Neural cell (in vitro differentiated cells): ENCODE data around the gene SIX5. TPM values are rescaled to one million over a fixed set of nuclear protein-coding genes. Genes with fewer than 3 reads are reported as not detected.

ENCODE experiments used
- H2AFZ ChIP-seq: fragments of 200-600, 300-800 bp; sonication (generic), shearing (Covaris generic); 2 replicates; pipeline ENCODE4 v1.6.0; 2014; ENCODE audit warnings: low read depth, mild to moderate bottlenecking, antibody characterized with exemption, low read length, moderate library complexity
- H3F3A ChIP-seq: fragments of 200-600 bp; shearing (Covaris generic); 2 replicates; pipeline ENCODE4 v1.6.1; 2016; ENCODE audit warnings: mild to moderate bottlenecking, moderate library complexity, mixed read lengths, antibody characterized with exemption, low read length; ENCODE audit not compliant: insufficient read depth, poor library complexity, severe bottlenecking
- H3K27ac ChIP-seq: fragments of 200-600, 300-800 bp; sonication (generic), shearing (Covaris generic); 2 replicates; pipeline ENCODE4 v1.5.1; 2014; ENCODE audit warnings: mild to moderate bottlenecking, low read length, moderate library complexity
- H3K27me3 ChIP-seq: fragments of 300-800, 200-600 bp; sonication (generic), shearing (Covaris generic); 2 replicates; pipeline ENCODE4 v1.6.0; 2014; ENCODE audit warnings: mild to moderate bottlenecking, low read depth, low read length, moderate library complexity; ENCODE audit not compliant: insufficient read depth
- H3K36me3 ChIP-seq: fragments of 300-800, 200-600 bp; sonication (generic), shearing (Covaris generic); 2 replicates; pipeline ENCODE4 v1.5.1; 2014; ENCODE audit warnings: mild to moderate bottlenecking, antibody characterized with exemption, low read length, moderate library complexity; ENCODE audit not compliant: insufficient read depth
- H3K4me2 ChIP-seq: fragments of 300-800, 200-600 bp; sonication (generic), shearing (Covaris generic); 2 replicates; pipeline ENCODE4 v1.6.0; 2014; ENCODE audit warnings: mild to moderate bottlenecking, low read length
- H3K4me3 ChIP-seq: fragments of 300-800, 200-600 bp; sonication (generic), shearing (Covaris generic); 2 replicates; pipeline ENCODE4 v1.5.1; 2014; ENCODE audit warnings: mild to moderate bottlenecking, low read length, moderate library complexity
- H3K79me2 ChIP-seq: fragments of 200-600 bp; shearing (Covaris generic); replicated peaks from 2 replicates; pipeline ENCODE4 v1.6.0; 2014; ENCODE audit warnings: mild to moderate bottlenecking, low read length, moderate library complexity; ENCODE audit not compliant: insufficient read depth
- H3K9ac ChIP-seq: fragments of 300-800, 200-600 bp; sonication (generic), shearing (Covaris generic); 2 replicates; pipeline ENCODE4 v1.6.1; 2016; ENCODE audit warnings: mild to moderate bottlenecking, low read length, mixed read lengths
- H3K9me2 ChIP-seq: fragments of 200-600 bp; shearing (Covaris generic); 2 replicates; pipeline ENCODE4 v1.6.1; 2016; ENCODE audit warnings: mild to moderate bottlenecking, low read length, mixed read lengths; ENCODE audit not compliant: insufficient read depth
- H3K9me3 ChIP-seq: fragments of 200-600, 300-800 bp; sonication (generic), shearing (Covaris generic); 2 replicates; pipeline ENCODE4 v1.6.1; 2016; ENCODE audit warnings: mild to moderate bottlenecking, mixed run types, low read length, moderate library complexity, mixed read lengths
- H4K20me1 ChIP-seq: fragments of 200-600 bp; shearing (Covaris generic); 2 replicates; pipeline ENCODE4 v1.6.1; 2016; ENCODE audit warnings: mild to moderate bottlenecking, mixed run types; ENCODE audit not compliant: insufficient read depth
- CTCF ChIP-seq: fragments of 450-650 bp; IDR thresholded peaks from 2 replicates; pipeline ENCODE4 v1.5.1; 2014; ENCODE audit warnings: antibody characterized with exemption, mild to moderate bottlenecking, moderate library complexity; ENCODE audit not compliant: poor library complexity, severe bottlenecking
- EP300 ChIP-seq: fragments of 450-650 bp; conservative IDR thresholded peaks from 2 replicates; pipeline ENCODE4 v1.6.1; 2014; ENCODE audit warnings: antibody characterized with exemption, mild to moderate bottlenecking, moderate library complexity; ENCODE audit not compliant: poor library complexity, severe bottlenecking
- EZH2 ChIP-seq: fragments of 200-600, 300-800 bp; shearing (Covaris generic), sonication (generic); IDR thresholded peaks from 2 replicates; pipeline ENCODE4 v1.6.1; 2014; ENCODE audit warnings: antibody characterized with exemption, low read length, borderline replicate concordance, mild to moderate bottlenecking; ENCODE audit not compliant: insufficient read depth, poor library complexity, severe bottlenecking
- MXI1 ChIP-seq: fragments of 450-650 bp; conservative IDR thresholded peaks from 2 replicates; pipeline ENCODE4 v1.6.1; 2014; ENCODE audit warnings: antibody characterized with exemption, mild to moderate bottlenecking; ENCODE audit not compliant: poor library complexity, severe bottlenecking
- POLR2AphosphoS5 ChIP-seq: IDR thresholded peaks from 2 replicates; pipeline ENCODE4 v1.6.1; 2012
- RAD21 ChIP-seq: fragments of 450-650 bp; conservative IDR thresholded peaks from 2 replicates; pipeline ENCODE4 v1.6.1; 2014; ENCODE audit warnings: antibody characterized with exemption, mild to moderate bottlenecking, moderate library complexity
- REST ChIP-seq: IDR thresholded peaks from 2 replicates; pipeline ENCODE4 v1.6.1; 2012; ENCODE audit warnings: borderline replicate concordance
- SMC3 ChIP-seq: fragments of 450-650 bp; conservative IDR thresholded peaks from 2 replicates; pipeline ENCODE4 v1.6.1; 2014; ENCODE audit warnings: antibody characterized with exemption, mild to moderate bottlenecking, moderate library complexity; ENCODE audit not compliant: poor library complexity
- TAF1 ChIP-seq: IDR thresholded peaks from 2 replicates; pipeline ENCODE4 v1.6.1; 2012; ENCODE audit warnings: low read depth
- polyA plus RNA-seq: library from polyadenylated mRNA; depleted of rRNA; stranded (reverse); fragments of >200 nt; gene quantifications from 2 replicates; pipeline ENCODE4 v1.2.3, GENCODE V29; 2014

Gene SIX5
- polyA plus RNA-seq, 1 donor from 2014 or later, result not detected

- H3K27ac ChIP-seq, result no peak within 1 kb of the TSS
- H3K4me2 ChIP-seq, result no peak within 1 kb of the TSS
- TF ChIP-seq RAD21, result no peak
- TF ChIP-seq MXI1, result no peak
- no peak for TF ChIP-seq TAF1
- TF ChIP-seq POLR2AphosphoS5, result no peak
- TF ChIP-seq EZH2, result no peak
- TF ChIP-seq SMC3, result no peak
- no peak for TF ChIP-seq REST
- no peak for TF ChIP-seq CTCF
- no peak for TF ChIP-seq EP300
- no peaks in the 10 kb centered on the region for H4K20me1 ChIP-seq
- H3K9me3 ChIP-seq, result no peaks in the 10 kb centered on the region
- H3K9me2 ChIP-seq, result no peaks in the 10 kb centered on the region
- H3K27me3 ChIP-seq, result no peaks in the 10 kb centered on the region
- H3K36me3 ChIP-seq, result no peaks in the 10 kb centered on the region
- no peak within 1 kb of the TSS for H3K9ac ChIP-seq
- no peaks in the 10 kb centered on the region for H3K79me2 ChIP-seq
- no peak within 1 kb of the TSS for H2AFZ ChIP-seq
- no peak within 1 kb of the TSS for H3K4me3 ChIP-seq
- H3F3A ChIP-seq, result no peaks in the 10 kb centered on the region
These were observed 13.2 kb upstream of the SIX5 start, which contains the start of gene DMPK for GRCh38 chr19:45782162-45782691. Gene DMPK, minus strand, starts transcription at chr19:45782490. Its CDS starts 138 bp downstream, at chr19:45782352.

- no peaks in the 10 kb centered on the region for H4K20me1 ChIP-seq
- H3K4me3 ChIP-seq, result no peak overlapping the region
These were observed 12.4 kb upstream of the SIX5 start for GRCh38 chr19:45781214-45782161.

More at GRCh38 chr19:45781214-45782161, 12.4 kb upstream of the SIX5 start:
- Histone ChIP-seq H3K27ac (no peak overlapping the region), H3K4me2 (no peak overlapping the region), H3K9ac (no peak overlapping the region), H3F3A (no peaks in the 10 kb centered on the region), H3K79me2 (no peaks in the 10 kb centered on the region), H3K27me3 (no peaks in the 10 kb centered on the region), H3K9me2 (no peaks in the 10 kb centered on the region), H3K9me3 (no peaks in the 10 kb centered on the region), H2AFZ (no peak overlapping the region), H3K36me3 (no peaks in the 10 kb centered on the region)
- no peak for TF ChIP-seq SMC3
- TF ChIP-seq EZH2, result no peak
- no peak for TF ChIP-seq MXI1
- TF ChIP-seq REST, result no peak
- TF ChIP-seq POLR2AphosphoS5, result no peak
- no peak for TF ChIP-seq RAD21
- TF ChIP-seq CTCF, result no peak
- TF ChIP-seq TAF1, result no peak
- no peak for TF ChIP-seq EP300
